Uterus (tissue), 2 donors: ENCODE results near the gene VIM.
A peak's percentile ranks its signal among the peaks of the same experiment; 100 is the strongest.

Experiments used
- CTCF ChIP-seq, 4 experiments: fragments of 200-600 bp in 2 of 4; fragments of 450-650 bp in 2 of 4; sonication (generic) in 2 of 4; IDR thresholded peaks; one replicate each; pipeline ENCODE4 v1.5.1; 2016 to 2019; ENCODE audit warnings: antibody characterized with exemption in 4 of 4, mild to moderate bottlenecking in 2 of 4, moderate library complexity in 1 of 4
- POLR2A ChIP-seq, 2 donors: fragments of 450-650 bp; IDR thresholded peaks; one replicate each; pipeline ENCODE4 v1.6.1; 2016; ENCODE audit warnings: antibody characterized with exemption in 2 of 2, mild to moderate bottlenecking in 1 of 2, moderate library complexity in 1 of 2

GRCh38 chr10:17228091-17229015 lies at the start of gene VIM:
- TF ChIP-seq CTCF (IDR thresholded peaks at IDR 0.05) (peak in 3 of 4 experiments; percentile 6 to 48 (median 23)), POLR2A (IDR thresholded peaks at IDR 0.05) (peak; percentile 47 to 66)
